GM21619 (cell line): ENCODE data around the gene PAK6.

Experiments used
- ATAC-seq: cut with Tn5 transposase; IDR thresholded peaks from one replicate; pipeline ENCODE4 v1.9.1; 2021; ENCODE audit not compliant: unreplicated experiment

PAK6 gene

GRCh38 chr15:40309344-40309862 lies 70.5 kb downstream of the PAK6 start:
- no peak for ATAC-seq

- no peak for ATAC-seq
These were observed 71.4 kb downstream of the PAK6 start for GRCh38 chr15:40310001-40310959.

GRCh38 chr15:40310993-40311392 lies 72.1 kb downstream of the PAK6 start:
- ATAC-seq: no peak

- ATAC-seq: no peak
These were observed 73.7 kb downstream of the PAK6 start for GRCh38 chr15:40312370-40313158.

- no peak for ATAC-seq
These were observed 74.9 kb downstream of the PAK6 start for GRCh38 chr15:40313531-40314398.

GRCh38 chr15:40314723-40315276 lies 75.9 kb downstream of the PAK6 start:
- ATAC-seq: no peak

- no peak for ATAC-seq
These were observed 78.1 kb downstream of the PAK6 start for GRCh38 chr15:40316931-40317330.

GRCh38 chr15:40317580-40317979 lies 78.7 kb downstream of the PAK6 start:
- no peak for ATAC-seq

GRCh38 chr15:40320409-40320808 lies 81.5 kb downstream of the PAK6 start:
- no peak for ATAC-seq

GRCh38 chr15:40320931-40321371 lies 82.1 kb downstream of the PAK6 start:
- ATAC-seq: peak; percentile 26

GRCh38 chr15:40322531-40323238 lies 83.8 kb downstream of the PAK6 start:
- no peak for ATAC-seq

- peak; percentile 74 for ATAC-seq
These were observed 84.5 kb downstream of the PAK6 start, which contains the start of gene INAFM2 for GRCh38 chr15:40323239-40323952. Gene INAFM2 (plus strand): TSS chr15:40323692. CDS start chr15:40324056, 364 bp downstream.

GRCh38 chr15:40323953-40324937 lies 85.4 kb downstream of the PAK6 start:
- peak; percentile 7 for ATAC-seq

GRCh38 chr15:40325188-40325587 lies 86.3 kb downstream of the PAK6 start:
- no peak for ATAC-seq

GRCh38 chr15:40325700-40326099 lies 86.8 kb downstream of the PAK6 start:
- ATAC-seq: no peak
